ENCODE measurements around the gene ATG4C. TPM values are rescaled to one million over a fixed set of nuclear protein-coding genes. Genes with fewer than 3 reads are reported as not detected.

ATG4C gene
- total and polyA plus RNA-seq, 2 of the 13 experiments (the other 11 are each of a cell fraction or from before 2014, with no cell fraction given) = 4.0 to 11.2 TPM

DNA sequence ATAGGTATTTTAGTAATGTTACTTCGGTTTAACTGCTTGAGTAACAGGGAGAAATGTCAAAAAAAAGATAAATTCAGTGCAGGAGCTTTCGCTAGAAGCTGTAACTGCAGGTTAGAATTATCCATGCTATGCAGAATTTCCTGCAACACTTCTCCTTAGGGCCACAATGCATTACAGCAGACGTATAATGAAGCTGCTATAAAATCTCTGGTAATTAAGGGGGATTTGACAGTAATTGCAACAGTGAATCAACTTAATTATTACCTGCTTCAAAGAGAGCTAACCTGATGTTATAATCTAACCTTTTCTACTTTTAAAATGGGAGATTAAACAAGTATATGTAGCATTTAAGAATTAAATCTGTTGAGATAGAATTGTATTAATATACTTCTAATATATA, 92.6 kb downstream of the ATG4C start:
- 51% methylated on average over 3 of the region's 3 CpGs for WGBS (ENCODE audit: low lambda C conversion rate)
- Histone ChIP-seq H3K27me3 (ENCODE audit: control insufficient read depth in 1 of 2, insufficient read depth in 2 of 2, low read length in 2 of 2) (no peaks in the 10 kb centered on the region), H3K9ac (ENCODE audit: insufficient read depth, low read depth, low read length) (no peak overlapping the region), H3K79me2 (ENCODE audit: insufficient read depth, low read length) (no peaks in the 10 kb centered on the region), H4K20me1 (ENCODE audit: insufficient read depth, low read length) (no peaks in the 10 kb centered on the region), H3K27ac (ENCODE audit: extremely low read length, insufficient read depth, low read length) (no peak overlapping the region), H3K36me3 (replicated peaks in 1 of 2; ENCODE audit: control insufficient read depth in 1 of 2, insufficient read depth in 2 of 2, low read length in 2 of 2) (no peaks in the 10 kb centered on the region), H2AFZ (ENCODE audit: low read length) (no peak overlapping the region), H3K4me2 (ENCODE audit: low read depth, low read length) (no peak overlapping the region), H3K9me3 (ENCODE audit: low read length) (peaks cover 12% of the 10 kb centered on the region; the same call in 1 of the 2 replicates), H3K4me3 (replicated peaks in 1 of 3; ENCODE audit: insufficient read depth in 1 of 3, low read depth in 2 of 3, low read length in 3 of 3) (no peak overlapping the region), H3K4me1 (ENCODE audit: insufficient read depth, low read length) (peaks cover 10% of the 10 kb centered on the region; the same call in 1 of the 2 replicates)
- POLR2A ChIA-PET = no interaction called here
- in situ Hi-C loops (cut with HindIII; ENCODE audit: extremely low pct_ligation_motif_present, low pct_unique_long_range_greater_than_20kb) (no loop called here), intact Hi-C loops (cut with micrococcal nuclease; ENCODE audit: unreplicated experiment) (no loop called here)
- CTCF ChIA-PET (ENCODE audit: low intra/inter-chr PET ratio, low total read pairs) = no interaction called here
- DNase-seq (ENCODE audit: low spot score) (no peak), ATAC-seq (no peak), FAIRE-seq (no peak)
- TF ChIP-seq PHF21A (CRISPR knock-in tag; IDR thresholded peaks at IDR 0.05) (no peak), ZNF383 (CRISPR knock-in tag; IDR thresholded peaks at IDR 0.05; ENCODE audit: borderline replicate concordance) (no peak), ZNF224 (CRISPR knock-in tag; IDR thresholded peaks at IDR 0.05) (no peak), NCOR1 (IDR thresholded peaks at IDR 0.05; ENCODE audit: borderline replicate concordance, low read length) (no peak), ZNF282 (IDR thresholded peaks at IDR 0.05; ENCODE audit: partially characterized antibody) (no peak), SMC3 (IDR thresholded peaks at IDR 0.05; ENCODE audit: low read length) (no peak), ZKSCAN8 (CRISPR knock-in tag; IDR thresholded peaks at IDR 0.05; ENCODE audit: borderline replicate concordance) (no peak)
- TF ChIP-seq, protein P1, sequence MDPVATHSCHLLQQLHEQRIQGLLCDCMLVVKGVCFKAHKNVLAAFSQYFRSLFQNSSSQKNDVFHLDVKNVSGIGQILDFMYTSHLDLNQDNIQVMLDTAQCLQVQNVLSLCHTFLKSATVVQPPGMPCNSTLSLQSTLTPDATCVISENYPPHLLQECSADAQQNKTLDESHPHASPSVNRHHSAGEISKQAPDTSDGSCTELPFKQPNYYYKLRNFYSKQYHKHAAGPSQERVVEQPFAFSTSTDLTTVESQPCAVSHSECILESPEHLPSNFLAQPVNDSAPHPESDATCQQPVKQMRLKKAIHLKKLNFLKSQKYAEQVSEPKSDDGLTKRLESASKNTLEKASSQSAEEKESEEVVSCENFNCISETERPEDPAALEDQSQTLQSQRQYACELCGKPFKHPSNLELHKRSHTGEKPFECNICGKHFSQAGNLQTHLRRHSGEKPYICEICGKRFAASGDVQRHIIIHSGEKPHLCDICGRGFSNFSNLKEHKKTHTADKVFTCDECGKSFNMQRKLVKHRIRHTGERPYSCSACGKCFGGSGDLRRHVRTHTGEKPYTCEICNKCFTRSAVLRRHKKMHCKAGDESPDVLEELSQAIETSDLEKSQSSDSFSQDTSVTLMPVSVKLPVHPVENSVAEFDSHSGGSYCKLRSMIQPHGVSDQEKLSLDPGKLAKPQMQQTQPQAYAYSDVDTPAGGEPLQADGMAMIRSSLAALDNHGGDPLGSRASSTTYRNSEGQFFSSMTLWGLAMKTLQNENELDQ (CRISPR knock-in tag; IDR thresholded peaks at IDR 0.05; ENCODE audit: borderline replicate concordance) = no peak
- no TSS peak for BruUV-seq (replicated peaks)
